Activated naive CD8-positive, alpha-beta T cell treated with anti-CD3 and anti-CD28 coated beads, Interleukin-2, amount 50 U/mL, for 24 hours (primary cell): ENCODE data around the gene DCTN5.
"Not testable (repeated sequence)": the region's sequence is repeated elsewhere in the genome, so short reads cannot be mapped to it uniquely, and the experiment has no call there.

Source experiments
- ATAC-seq: fragments of 150-1000 bp; cut with Tn5 transposase; one replicate; pipeline ENCODE4 v1.10.0; 2021
- DNase-seq: peaks from one replicate; pipeline ENCODE4 v3.0.0; 2021
- H3K27ac Mint-ChIP-seq: one replicate; pipeline ENCODE4 v1.8.0; 2021; ENCODE audit warnings: mild to moderate bottlenecking, mixed read lengths
- H3K27me3 Mint-ChIP-seq: one replicate; pipeline ENCODE4 v1.8.0; 2021; ENCODE audit warnings: mixed read lengths
- H3K36me3 Mint-ChIP-seq: one replicate; pipeline ENCODE4 v1.8.0; 2021; ENCODE audit warnings: low read depth, mixed read lengths
- H3K4me1 Mint-ChIP-seq: one replicate; pipeline ENCODE4 v1.8.0; 2021; ENCODE audit warnings: mixed read lengths
- H3K4me3 Mint-ChIP-seq: one replicate; pipeline ENCODE4 v1.8.0; 2021; ENCODE audit warnings: mild to moderate bottlenecking, moderate library complexity, mixed read lengths
- H3K9me3 Mint-ChIP-seq: one replicate; pipeline ENCODE4 v1.8.0; 2021; ENCODE audit warnings: mixed read lengths

The DCTN5 gene

DNA sequence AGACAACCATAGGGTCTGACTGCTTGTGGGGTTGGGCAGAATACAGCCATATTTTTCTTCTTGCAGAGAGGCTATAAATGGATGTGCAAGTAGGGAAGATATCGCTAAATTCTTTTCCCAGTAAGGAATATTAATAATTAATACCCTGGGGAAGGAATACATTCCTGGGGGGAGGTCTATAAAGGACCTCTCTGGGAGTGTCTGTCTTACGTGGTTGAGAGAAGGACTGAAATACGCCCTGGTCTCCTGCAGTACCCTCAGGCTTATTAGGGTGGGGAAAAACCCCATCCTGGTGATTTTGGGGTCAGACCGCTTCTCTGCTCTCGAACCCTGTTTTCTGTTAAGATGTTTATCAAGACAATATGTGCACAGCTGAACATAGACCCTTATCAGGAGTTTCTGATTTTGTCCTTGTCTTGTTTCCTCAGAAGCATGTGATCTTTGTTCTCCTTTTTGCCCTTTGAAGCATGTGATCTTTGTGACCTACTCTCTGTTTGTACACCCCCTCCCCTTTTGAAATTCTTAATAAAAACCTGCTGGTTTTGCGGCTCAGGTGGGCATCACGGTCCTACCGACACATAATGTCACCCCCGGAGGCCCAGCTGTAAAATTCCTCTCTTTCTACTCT, 81.5 kb downstream of the DCTN5 start:
- not testable (repeated sequence) for H3K27ac Mint-ChIP-seq, DNase-seq, H3K4me1 Mint-ChIP-seq, ATAC-seq, H3K9me3 Mint-ChIP-seq, H3K36me3 Mint-ChIP-seq, H3K4me3 Mint-ChIP-seq
- peaks cover 15% of the 10 kb centered on the region for H3K27me3 Mint-ChIP-seq

DNA sequence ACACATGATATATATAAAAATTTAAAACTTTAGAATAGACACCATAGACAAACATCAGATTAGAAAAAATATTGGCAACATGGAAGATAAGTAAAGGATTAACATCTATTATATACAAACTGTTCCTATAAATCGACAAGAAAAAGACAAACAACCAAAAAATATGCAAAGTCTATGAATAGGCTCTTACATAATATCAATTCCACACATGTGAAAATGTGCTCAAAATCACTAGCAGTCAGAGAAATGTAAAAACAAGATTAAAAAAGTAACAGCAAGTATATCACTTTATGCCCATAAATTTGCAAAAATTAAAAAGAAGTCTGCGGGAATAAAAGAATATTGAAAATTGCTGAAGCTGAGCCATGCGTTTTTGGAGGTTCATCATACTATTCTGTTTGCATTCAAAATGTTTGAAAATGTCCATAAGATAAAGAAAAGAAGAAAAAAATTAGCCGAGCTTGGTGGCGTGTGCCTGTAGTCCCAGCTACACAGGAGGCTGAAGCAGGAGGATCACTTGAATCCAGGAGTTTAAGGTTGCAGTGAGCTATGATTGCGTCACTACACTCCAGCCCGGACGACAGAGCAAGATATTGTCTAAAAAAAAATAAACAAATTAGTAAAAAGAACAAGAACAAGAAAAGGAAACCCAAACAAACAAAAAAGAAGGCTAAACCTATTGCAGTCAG, 83.0 kb downstream of the DCTN5 start:
- Mint-ChIP-seq H3K27me3 (peaks cover 14% of the 10 kb centered on the region), H3K27ac (no peak overlapping the region), H3K4me1 (peaks cover 5% of the 10 kb centered on the region), H3K36me3 (no peaks in the 10 kb centered on the region), H3K9me3 (peaks cover 7% of the 10 kb centered on the region), H3K4me3 (no peak overlapping the region)
- ATAC-seq = no peak
- DNase-seq = no peak

DNA sequence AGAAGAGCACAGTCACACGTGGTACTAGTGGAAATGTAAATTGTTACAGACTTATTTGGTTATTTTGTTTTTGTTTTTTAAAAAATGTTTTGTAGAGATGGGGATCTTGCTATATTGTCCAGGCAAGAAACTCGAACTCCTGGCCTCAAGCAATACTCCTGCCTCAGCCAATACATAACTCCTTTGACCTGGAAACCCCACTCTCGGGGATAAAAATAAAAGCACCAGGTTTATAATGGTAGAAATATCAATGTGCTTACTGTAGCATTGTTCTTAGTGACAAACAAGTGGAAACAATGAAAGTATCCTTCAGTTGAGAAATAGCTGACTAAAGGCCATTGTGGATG, 83.5 kb downstream of the DCTN5 start:
- no peak overlapping the region for H3K4me3 Mint-ChIP-seq
- peaks cover 17% of the 10 kb centered on the region for H3K27me3 Mint-ChIP-seq
- H3K27ac Mint-ChIP-seq = no peak overlapping the region
- peaks cover 7% of the 10 kb centered on the region for H3K9me3 Mint-ChIP-seq
- no peak for ATAC-seq
- no peak for DNase-seq
- H3K36me3 Mint-ChIP-seq = no peaks in the 10 kb centered on the region
- H3K4me1 Mint-ChIP-seq = peaks cover 5% of the 10 kb centered on the region

DNA sequence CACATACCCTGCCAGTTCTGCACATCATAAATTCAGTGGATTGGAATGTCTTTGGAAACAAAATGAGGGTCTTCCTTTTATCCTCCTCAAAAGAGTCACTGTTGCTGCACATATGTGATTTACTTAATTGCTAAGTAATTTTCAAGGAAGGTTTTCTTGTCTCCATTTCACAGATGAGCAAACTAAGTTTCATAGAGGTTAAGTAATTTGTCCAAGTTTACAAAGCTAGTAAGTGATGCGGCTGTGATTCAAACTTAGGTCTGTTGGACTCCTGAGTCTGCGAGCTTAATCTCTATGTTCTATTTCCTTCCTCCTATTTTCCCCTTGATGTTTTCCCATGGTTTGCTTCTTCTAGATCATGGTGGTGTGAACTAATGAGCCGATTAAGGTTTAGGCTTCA, 85.4 kb downstream of the DCTN5 start:
- Mint-ChIP-seq H3K27me3 (peaks cover 20% of the 10 kb centered on the region), H3K36me3 (no peaks in the 10 kb centered on the region), H3K4me3 (no peak overlapping the region), H3K4me1 (peaks cover 5% of the 10 kb centered on the region), H3K9me3 (peaks cover 7% of the 10 kb centered on the region), H3K27ac (no peak overlapping the region)
- DNase-seq (no peak), ATAC-seq (no peak)
